Measurements from ENCODE around the gene MT2A. TPM values are rescaled to one million over a fixed set of nuclear protein-coding genes. Genes with fewer than 3 reads are reported as not detected.
A peak's percentile ranks its signal among the peaks of the same experiment; 100 is the strongest.

Gene MT2A
- total RNA-seq, 2 donors from 2014 or later: 147 to 411 TPM

- DNase-seq: no peak
- intact Hi-C loops (cut with DNase I): no loop called here
- peak in 1 of 2 donors; percentile 5 for ATAC-seq
These were observed 24.5 kb downstream of the MT2A start for GRCh38 chr16:56632848-56633365.

- ATAC-seq (no peak), DNase-seq (no peak)
- intact Hi-C loops (cut with DNase I): no loop called here
These were observed 25.2 kb downstream of the MT2A start for GRCh38 chr16:56633535-56633934.

GRCh38 chr16:56634715-56635440 lies 26.5 kb downstream of the MT2A start:
- DNase-seq (no peak), ATAC-seq (no peak)
- intact Hi-C loops (cut with DNase I): no loop called here

- ATAC-seq (no peak), DNase-seq (no peak)
- intact Hi-C loops (cut with DNase I): no loop called here
These were observed 27.1 kb downstream of the MT2A start for GRCh38 chr16:56635441-56635967.

GRCh38 chr16:56636616-56637413 lies 28.4 kb downstream of the MT2A start:
- DNase-seq (no peak), ATAC-seq (no peak)
- intact Hi-C loops (cut with DNase I): no loop called here

GRCh38 chr16:56637814-56638750 lies 29.7 kb downstream of the MT2A start, which contains the start of gene MT1A:
Gene MT1A, plus strand, starts transcription at chr16:56638666. Its CDS starts 73 bp downstream, at chr16:56638739.
- ATAC-seq: peak; percentile 89 to 90
- intact Hi-C loops (cut with DNase I): loop anchor here in 1 of 2 donors (2.0 kb wide), 1 partner anchor 19 kb away; the partner anchor contains the start of gene MT1F
- peak; percentile 89 for DNase-seq

GRCh38 chr16:56639045-56639444 lies 30.7 kb downstream of the MT2A start:
- intact Hi-C loops (cut with DNase I): loop anchor here in 1 of 2 donors (2.0 kb wide), 1 partner anchor 18 kb away; the partner anchor contains the start of gene MT1F
- ATAC-seq: no peak
- no peak for DNase-seq

- intact Hi-C loops (cut with DNase I): no loop called here
- ATAC-seq: no peak
- DNase-seq: no peak
These were observed 31.7 kb downstream of the MT2A start for GRCh38 chr16:56640076-56640475.

- DNase-seq: no peak
- intact Hi-C loops (cut with DNase I): no loop called here
- ATAC-seq: no peak
These were observed 32.8 kb downstream of the MT2A start for GRCh38 chr16:56641166-56641565.

- DNase-seq (peak; percentile 87), ATAC-seq (peak; percentile 93 to 97)
- intact Hi-C loops (cut with DNase I): no loop called here
These were observed 34.8 kb downstream of the MT2A start for GRCh38 chr16:56643080-56643778.

- DNase-seq (no peak), ATAC-seq (no peak)
- intact Hi-C loops (cut with DNase I): no loop called here
These were observed 35.4 kb downstream of the MT2A start for GRCh38 chr16:56643833-56644232.

GRCh38 chr16:56645311-56645710 lies 36.9 kb downstream of the MT2A start:
- intact Hi-C loops (cut with DNase I): no loop called here
- DNase-seq (no peak), ATAC-seq (no peak)

GRCh38 chr16:56645838-56646237 lies 37.5 kb downstream of the MT2A start:
- intact Hi-C loops (cut with DNase I): no loop called here
- ATAC-seq (no peak), DNase-seq (no peak)

GRCh38 chr16:56647641-56648431 lies 39.5 kb downstream of the MT2A start:
- no peak for ATAC-seq
- intact Hi-C loops (cut with DNase I): no loop called here

GRCh38 chr16:56649271-56649670 lies 40.9 kb downstream of the MT2A start:
- intact Hi-C loops (cut with DNase I): no loop called here
- ATAC-seq (no peak), DNase-seq (no peak)

More at GRCh38 chr16:56647641-56648431, 39.5 kb downstream of the MT2A start:
- DNase-seq: no peak

- intact Hi-C loops (cut with DNase I): no loop called here
- no peak for DNase-seq
- no peak for ATAC-seq
These were observed 41.4 kb downstream of the MT2A start for GRCh38 chr16:56649820-56650219.

- no peak for DNase-seq
- intact Hi-C loops (cut with DNase I): no loop called here
- ATAC-seq: no peak
These were observed 43.2 kb downstream of the MT2A start, which contains the start of gene MT1B for GRCh38 chr16:56651586-56651985. Gene MT1B, plus strand, starts transcription at chr16:56651886. Its CDS starts 68 bp downstream, at chr16:56651954.

Measured in left cardiac atrium (tissue), 4 donors.